Activated naive CD8-positive, alpha-beta T cell (primary cell): ENCODE measurements around the gene ERC1.
A peak's percentile ranks its signal among the peaks of the same experiment; 100 is the strongest.

Experiments
- H3K27ac Mint-ChIP-seq: one replicate; pipeline ENCODE4 v1.8.0; 2021; ENCODE audit warnings: mixed read lengths
- H3K27me3 Mint-ChIP-seq: one replicate; pipeline ENCODE4 v1.8.0; 2021; ENCODE audit warnings: mixed read lengths
- H3K36me3 Mint-ChIP-seq: one replicate; pipeline ENCODE4 v1.8.0; 2021; ENCODE audit warnings: mixed read lengths
- H3K4me1 Mint-ChIP-seq: one replicate; pipeline ENCODE4 v1.8.0; 2021; ENCODE audit warnings: low read depth, mixed read lengths
- H3K4me3 Mint-ChIP-seq: one replicate; pipeline ENCODE4 v1.8.0; 2021; ENCODE audit warnings: mild to moderate bottlenecking, mixed read lengths
- H3K9me3 Mint-ChIP-seq: one replicate; pipeline ENCODE4 v1.8.0; 2021; ENCODE audit warnings: low read depth, mixed read lengths

The ERC1 gene

DNA sequence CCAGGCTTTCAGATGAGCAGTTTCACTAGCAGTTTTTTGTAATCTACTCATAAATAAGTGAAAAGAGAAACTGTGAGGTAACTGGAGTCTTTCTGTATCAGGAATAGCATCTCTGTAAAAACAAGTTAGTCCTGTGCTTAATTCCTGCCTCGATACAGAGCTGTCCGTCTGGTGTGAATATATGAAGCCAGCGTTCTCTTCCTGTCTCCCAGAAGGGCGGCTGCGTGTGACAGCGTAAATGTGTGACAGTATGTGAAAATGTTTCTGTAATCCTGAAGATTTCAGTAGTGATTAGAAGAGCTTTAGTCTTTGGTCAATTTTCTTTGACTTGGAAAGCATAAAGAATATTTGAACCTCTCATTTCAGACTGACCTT, 453.1 kb downstream of the ERC1 start:
- H3K36me3 Mint-ChIP-seq = peaks cover 25% of the 10 kb centered on the region
- H3K27ac Mint-ChIP-seq = no peak overlapping the region
- H3K27me3 Mint-ChIP-seq = no peaks in the 10 kb centered on the region
- H3K4me3 Mint-ChIP-seq = no peak overlapping the region
- H3K9me3 Mint-ChIP-seq = no peaks in the 10 kb centered on the region
- H3K4me1 Mint-ChIP-seq = no peaks in the 10 kb centered on the region

GRCh38 chr12:1445807-1446206, 454.8 kb downstream of the ERC1 start:
- peaks cover 33% of the 10 kb centered on the region for H3K36me3 Mint-ChIP-seq
- no peak overlapping the region for H3K27ac Mint-ChIP-seq
- H3K9me3 Mint-ChIP-seq = no peaks in the 10 kb centered on the region
- H3K4me1 Mint-ChIP-seq = no peaks in the 10 kb centered on the region
- H3K27me3 Mint-ChIP-seq = no peaks in the 10 kb centered on the region
- no peak overlapping the region for H3K4me3 Mint-ChIP-seq

- Mint-ChIP-seq H3K36me3 (peaks cover 37% of the 10 kb centered on the region), H3K9me3 (no peaks in the 10 kb centered on the region), H3K27ac (no peak overlapping the region), H3K27me3 (no peaks in the 10 kb centered on the region), H3K4me3 (no peak overlapping the region), H3K4me1 (no peaks in the 10 kb centered on the region)
These were observed 457.3 kb downstream of the ERC1 start for GRCh38 chr12:1448336-1448735.

- H3K36me3 Mint-ChIP-seq = peaks cover 25% of the 10 kb centered on the region
- H3K27ac Mint-ChIP-seq = no peak overlapping the region
- no peaks in the 10 kb centered on the region for H3K4me1 Mint-ChIP-seq
- H3K27me3 Mint-ChIP-seq = no peaks in the 10 kb centered on the region
- H3K4me3 Mint-ChIP-seq = no peak overlapping the region
- no peaks in the 10 kb centered on the region for H3K9me3 Mint-ChIP-seq
These were observed 462.8 kb downstream of the ERC1 start for GRCh38 chr12:1453810-1454209.

DNA sequence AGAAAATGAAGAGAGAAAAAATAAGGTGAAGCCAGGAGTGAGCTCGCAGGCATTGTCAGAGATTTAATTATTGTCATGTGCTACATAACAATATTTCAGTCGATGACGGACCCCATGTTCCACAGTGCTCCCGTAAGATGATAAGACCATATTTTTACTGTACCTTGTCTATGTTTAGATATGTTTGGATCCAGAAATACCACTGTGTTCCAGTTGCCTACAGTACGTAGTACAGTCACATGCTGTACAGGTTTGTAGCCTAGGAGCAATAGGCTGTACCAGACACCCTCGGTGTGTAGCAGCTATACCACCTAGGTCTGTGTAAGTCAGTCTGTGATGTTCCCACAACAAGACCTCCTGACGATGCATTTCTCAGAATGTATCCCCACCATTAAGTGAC, 465.9 kb downstream of the ERC1 start:
- Mint-ChIP-seq H3K36me3 (peaks cover 11% of the 10 kb centered on the region), H3K27me3 (no peaks in the 10 kb centered on the region), H3K9me3 (no peaks in the 10 kb centered on the region), H3K4me3 (no peak overlapping the region), H3K27ac (no peak overlapping the region), H3K4me1 (no peaks in the 10 kb centered on the region)

GRCh38 chr12:1457901-1458300, 466.9 kb downstream of the ERC1 start:
- no peak overlapping the region for H3K4me3 Mint-ChIP-seq
- H3K9me3 Mint-ChIP-seq = no peaks in the 10 kb centered on the region
- H3K27me3 Mint-ChIP-seq = no peaks in the 10 kb centered on the region
- no peaks in the 10 kb centered on the region for H3K4me1 Mint-ChIP-seq
- H3K27ac Mint-ChIP-seq = no peak overlapping the region
- H3K36me3 Mint-ChIP-seq = peaks cover 13% of the 10 kb centered on the region

DNA sequence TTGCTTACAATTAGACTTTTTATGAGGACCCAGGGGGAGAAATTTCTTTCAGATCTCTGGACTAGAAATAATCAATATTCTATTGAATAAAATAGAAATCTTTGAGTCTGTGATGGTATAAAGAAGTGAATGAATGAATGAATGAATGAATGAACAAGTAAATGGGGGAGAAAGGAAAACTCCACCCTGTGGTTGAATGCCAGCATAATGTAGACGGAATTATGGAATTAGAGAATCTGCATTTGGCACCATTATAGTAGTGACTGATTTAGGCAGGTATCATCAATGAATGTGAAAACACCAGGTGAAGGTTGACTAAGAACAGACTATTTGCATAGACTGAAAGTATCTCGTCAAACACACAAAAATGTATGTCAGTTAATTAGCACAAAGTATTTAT, 468.3 kb downstream of the ERC1 start:
- no peak overlapping the region for H3K27ac Mint-ChIP-seq
- H3K9me3 Mint-ChIP-seq = no peaks in the 10 kb centered on the region
- H3K4me3 Mint-ChIP-seq = no peak overlapping the region
- peaks cover 12% of the 10 kb centered on the region for H3K36me3 Mint-ChIP-seq
- H3K4me1 Mint-ChIP-seq = no peaks in the 10 kb centered on the region
- H3K27me3 Mint-ChIP-seq = no peaks in the 10 kb centered on the region

DNA sequence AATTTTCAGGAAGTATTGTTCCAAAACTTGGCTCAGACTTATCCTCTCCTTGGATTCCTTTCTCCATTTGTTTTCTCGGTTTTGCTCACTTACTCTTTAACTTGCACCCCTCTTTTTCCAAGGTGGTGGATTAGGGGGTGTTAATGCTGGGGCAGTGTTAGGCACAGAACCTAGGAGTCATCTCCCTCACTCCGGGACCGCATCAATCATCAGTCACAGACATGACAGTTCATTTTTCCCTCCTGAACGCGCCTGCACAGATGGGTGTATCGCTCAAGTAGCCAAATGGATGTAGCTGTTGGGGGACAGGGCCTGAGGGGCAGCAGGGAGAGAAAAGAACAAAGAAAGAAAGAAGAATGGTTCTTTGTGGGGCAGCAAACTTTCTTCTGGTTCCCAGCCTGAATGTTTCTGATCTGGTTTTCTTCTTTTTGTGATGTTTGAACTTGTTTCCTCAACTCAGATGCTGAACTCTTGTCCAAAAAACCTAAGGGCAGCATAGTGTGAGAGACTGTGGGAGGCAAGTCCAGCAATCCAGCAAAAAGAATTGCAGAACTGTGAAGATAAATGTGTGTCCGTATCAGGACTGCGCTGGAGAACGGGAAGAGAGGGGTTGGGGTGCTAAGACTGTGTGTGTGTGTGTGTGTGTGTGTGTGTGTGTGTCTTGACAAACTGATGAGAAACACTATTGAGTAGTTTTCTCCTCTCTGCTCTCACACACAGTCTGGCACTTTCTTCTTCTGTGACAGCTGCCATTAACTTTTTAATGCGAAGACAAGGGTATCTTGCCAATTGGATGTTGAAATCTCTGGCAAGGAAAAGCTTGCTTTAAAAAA, 472.3 kb downstream of the ERC1 start:
- no peaks in the 10 kb centered on the region for H3K4me1 Mint-ChIP-seq
- H3K9me3 Mint-ChIP-seq = no peaks in the 10 kb centered on the region
- peaks cover 12% of the 10 kb centered on the region for H3K36me3 Mint-ChIP-seq
- no peak overlapping the region for H3K4me3 Mint-ChIP-seq
- no peaks in the 10 kb centered on the region for H3K27me3 Mint-ChIP-seq
- H3K27ac Mint-ChIP-seq = no peak overlapping the region

- Mint-ChIP-seq H3K9me3 (no peaks in the 10 kb centered on the region), H3K27me3 (no peaks in the 10 kb centered on the region), H3K27ac (no peak overlapping the region), H3K36me3 (peaks cover 10% of the 10 kb centered on the region), H3K4me1 (no peaks in the 10 kb centered on the region), H3K4me3 (no peak overlapping the region)
These were observed 473.9 kb downstream of the ERC1 start for GRCh38 chr12:1464925-1465324.

GRCh38 chr12:1465990-1466389, 475.0 kb downstream of the ERC1 start:
- no peak overlapping the region for H3K4me3 Mint-ChIP-seq
- peaks cover 11% of the 10 kb centered on the region for H3K36me3 Mint-ChIP-seq
- no peak overlapping the region for H3K27ac Mint-ChIP-seq
- no peaks in the 10 kb centered on the region for H3K4me1 Mint-ChIP-seq
- H3K27me3 Mint-ChIP-seq = no peaks in the 10 kb centered on the region
- H3K9me3 Mint-ChIP-seq = no peaks in the 10 kb centered on the region

GRCh38 chr12:1466481-1467154, 475.6 kb downstream of the ERC1 start:
- Mint-ChIP-seq H3K9me3 (no peaks in the 10 kb centered on the region), H3K27ac (no peak overlapping the region), H3K4me3 (no peak overlapping the region), H3K4me1 (no peaks in the 10 kb centered on the region), H3K36me3 (peaks cover 13% of the 10 kb centered on the region), H3K27me3 (no peaks in the 10 kb centered on the region)

DNA sequence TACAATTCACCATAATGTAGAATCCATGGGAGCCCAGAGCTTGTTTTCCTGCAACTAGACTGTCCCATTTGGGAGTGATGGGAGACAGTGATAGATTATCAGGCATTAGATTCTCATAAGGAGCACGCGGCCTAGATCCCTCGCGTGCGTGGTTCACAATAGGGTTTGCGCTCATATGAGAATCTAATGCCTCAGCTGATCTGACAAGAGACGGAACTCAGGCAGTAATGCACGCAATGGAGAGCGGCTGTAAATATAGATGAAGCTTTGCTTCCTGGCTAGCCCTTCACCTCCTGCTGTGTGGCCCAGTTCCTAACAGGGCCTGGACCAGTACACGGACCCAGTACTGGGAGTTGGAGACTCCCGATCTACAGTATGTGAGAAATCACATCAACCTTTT, 476.7 kb downstream of the ERC1 start:
- no peaks in the 10 kb centered on the region for H3K9me3 Mint-ChIP-seq
- no peak overlapping the region for H3K4me3 Mint-ChIP-seq
- H3K27me3 Mint-ChIP-seq = no peaks in the 10 kb centered on the region
- no peaks in the 10 kb centered on the region for H3K4me1 Mint-ChIP-seq
- peaks cover 10% of the 10 kb centered on the region for H3K36me3 Mint-ChIP-seq
- no peak overlapping the region for H3K27ac Mint-ChIP-seq

GRCh38 chr12:1469070-1469469, 478.0 kb downstream of the ERC1 start:
- H3K9me3 Mint-ChIP-seq = no peaks in the 10 kb centered on the region
- H3K36me3 Mint-ChIP-seq = peaks cover 10% of the 10 kb centered on the region
- no peak overlapping the region for H3K4me3 Mint-ChIP-seq
- no peaks in the 10 kb centered on the region for H3K4me1 Mint-ChIP-seq
- H3K27ac Mint-ChIP-seq = no peak overlapping the region
- no peaks in the 10 kb centered on the region for H3K27me3 Mint-ChIP-seq

- Mint-ChIP-seq H3K9me3 (no peaks in the 10 kb centered on the region), H3K4me3 (no peak overlapping the region), H3K27ac (no peak overlapping the region), H3K27me3 (no peaks in the 10 kb centered on the region), H3K36me3 (peaks cover 8% of the 10 kb centered on the region), H3K4me1 (no peaks in the 10 kb centered on the region)
These were observed 479.0 kb downstream of the ERC1 start for GRCh38 chr12:1470051-1470450.

- no peaks in the 10 kb centered on the region for H3K27me3 Mint-ChIP-seq
- no peak overlapping the region for H3K4me3 Mint-ChIP-seq
- H3K27ac Mint-ChIP-seq = no peak overlapping the region
- peaks cover 5% of the 10 kb centered on the region for H3K36me3 Mint-ChIP-seq
- H3K9me3 Mint-ChIP-seq = no peaks in the 10 kb centered on the region
- H3K4me1 Mint-ChIP-seq = no peaks in the 10 kb centered on the region
These were observed 480.2 kb downstream of the ERC1 start for GRCh38 chr12:1471224-1471623.

DNA sequence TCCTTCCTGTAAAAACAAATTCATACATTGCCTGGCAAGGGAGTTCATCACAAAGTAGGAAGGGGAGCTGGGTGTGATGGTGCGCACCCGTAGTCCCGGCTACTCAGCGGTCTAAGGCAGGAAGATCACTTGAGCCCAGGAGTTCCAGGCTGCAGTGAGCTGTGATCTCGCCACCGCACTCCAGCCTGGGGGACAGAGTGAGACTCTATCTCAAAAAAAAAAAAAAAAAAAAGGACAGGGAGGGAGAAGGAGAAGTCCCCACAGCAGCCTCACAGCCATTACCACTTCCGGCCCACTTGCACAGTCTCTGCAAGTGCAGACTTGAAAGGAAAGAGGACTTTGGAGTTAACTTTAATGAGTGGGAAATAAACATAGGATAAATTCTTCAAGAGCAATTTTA, 482.4 kb downstream of the ERC1 start:
- Mint-ChIP-seq H3K4me3 (no peak overlapping the region), H3K27me3 (no peaks in the 10 kb centered on the region), H3K4me1 (no peaks in the 10 kb centered on the region), H3K36me3 (peaks cover 3% of the 10 kb centered on the region), H3K9me3 (no peaks in the 10 kb centered on the region), H3K27ac (peak overlapping the region; percentile 72)
